ENCODE results near the gene ADM2. TPM values are rescaled to one million over a fixed set of nuclear protein-coding genes. Genes with fewer than 3 reads are reported as not detected.

Gene ADM2
- total RNA-seq, 1 experiment from 2014 or later = 10.5 TPM

DNA sequence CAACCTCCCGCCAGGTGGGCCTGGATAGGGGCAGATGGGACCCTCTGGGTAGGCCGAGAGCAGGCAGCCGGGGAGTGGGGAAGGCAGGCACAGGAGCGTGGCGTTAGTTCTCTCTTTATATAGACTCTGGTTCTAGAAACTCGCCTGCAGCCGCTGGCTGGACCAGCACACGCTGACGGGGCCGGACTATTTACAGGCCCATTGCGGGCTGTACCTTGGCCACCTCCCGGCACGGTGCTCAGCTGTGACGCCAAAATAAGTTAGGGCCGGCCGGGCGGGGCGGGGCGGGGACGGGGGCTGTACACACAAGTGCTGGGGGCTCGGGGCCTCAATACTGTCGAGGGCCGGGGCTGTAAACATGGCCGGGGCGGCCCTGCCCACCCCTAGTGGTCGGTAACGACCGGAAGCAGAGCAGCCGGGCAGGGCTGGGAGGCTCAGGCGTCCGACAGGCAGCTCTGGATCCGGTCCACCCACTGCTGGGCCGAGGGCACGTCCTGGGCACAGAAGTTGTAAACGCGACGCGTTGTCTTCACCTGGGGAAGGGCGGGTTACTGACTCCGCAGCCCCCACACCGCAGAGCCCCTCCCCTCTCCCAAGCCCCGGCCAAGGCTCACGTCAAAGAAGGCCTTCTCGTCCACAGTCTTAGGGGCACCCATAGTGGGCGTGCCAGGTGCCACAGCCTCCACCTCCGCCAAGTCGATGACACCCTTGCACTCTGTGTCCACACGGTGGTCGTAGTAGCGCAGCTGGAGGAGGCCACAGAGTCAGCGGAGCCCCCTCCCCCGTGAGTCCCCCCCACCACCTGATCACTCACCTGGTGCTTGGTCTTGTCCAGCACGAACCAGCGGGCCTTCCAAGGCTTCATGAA lies 34.4 kb upstream of the ADM2 start:
- H3K4me2 ChIP-seq = no peak overlapping the region
- DNase-seq = no peak
- TF ChIP-seq, protein P1, sequence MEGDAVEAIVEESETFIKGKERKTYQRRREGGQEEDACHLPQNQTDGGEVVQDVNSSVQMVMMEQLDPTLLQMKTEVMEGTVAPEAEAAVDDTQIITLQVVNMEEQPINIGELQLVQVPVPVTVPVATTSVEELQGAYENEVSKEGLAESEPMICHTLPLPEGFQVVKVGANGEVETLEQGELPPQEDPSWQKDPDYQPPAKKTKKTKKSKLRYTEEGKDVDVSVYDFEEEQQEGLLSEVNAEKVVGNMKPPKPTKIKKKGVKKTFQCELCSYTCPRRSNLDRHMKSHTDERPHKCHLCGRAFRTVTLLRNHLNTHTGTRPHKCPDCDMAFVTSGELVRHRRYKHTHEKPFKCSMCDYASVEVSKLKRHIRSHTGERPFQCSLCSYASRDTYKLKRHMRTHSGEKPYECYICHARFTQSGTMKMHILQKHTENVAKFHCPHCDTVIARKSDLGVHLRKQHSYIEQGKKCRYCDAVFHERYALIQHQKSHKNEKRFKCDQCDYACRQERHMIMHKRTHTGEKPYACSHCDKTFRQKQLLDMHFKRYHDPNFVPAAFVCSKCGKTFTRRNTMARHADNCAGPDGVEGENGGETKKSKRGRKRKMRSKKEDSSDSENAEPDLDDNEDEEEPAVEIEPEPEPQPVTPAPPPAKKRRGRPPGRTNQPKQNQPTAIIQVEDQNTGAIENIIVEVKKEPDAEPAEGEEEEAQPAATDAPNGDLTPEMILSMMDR (conservative IDR thresholded peaks at IDR 0.05) = no peak
- TF ChIP-seq EZH2 (IDR thresholded peaks at IDR 0.05; ENCODE audit: low read depth) = no peak
- peaks cover 14% of the 10 kb centered on the region for H3K4me1 ChIP-seq (replicated peaks; ENCODE audit: insufficient read depth)
- H2AFZ ChIP-seq = no peak overlapping the region
- H4K20me1 ChIP-seq (ENCODE audit: insufficient read depth) = peaks cover 56% of the 10 kb centered on the region
- intact Hi-C loops (cut with micrococcal nuclease; ENCODE audit: unreplicated experiment) = no loop called here
- no peak overlapping the region for H3K4me3 ChIP-seq
- peaks cover 86% of the 10 kb centered on the region for H3F3A ChIP-seq (ENCODE audit: insufficient read depth, low read depth)
- no peaks in the 10 kb centered on the region for H3K79me2 ChIP-seq (ENCODE audit: low read depth)
- no TSS peak for BruUV-seq (replicated peaks)
- H3K9me3 ChIP-seq (ENCODE audit: insufficient read depth, low read depth) = no peaks in the 10 kb centered on the region
- no peaks in the 10 kb centered on the region for H3K9me2 ChIP-seq (ENCODE audit: insufficient read depth)
- no peaks in the 10 kb centered on the region for H3K27me3 ChIP-seq (ENCODE audit: insufficient read depth, low read depth)
- ChIA-PET CTCF (no interaction called here), POLR2A (ENCODE audit: unreplicated experiment) (no interaction called here)
- peaks cover 23% of the 10 kb centered on the region; the same call in 1 of the 2 replicates for H3K36me3 ChIP-seq (ENCODE audit: low read depth)
- no peak overlapping the region for H3K27ac ChIP-seq

DNA sequence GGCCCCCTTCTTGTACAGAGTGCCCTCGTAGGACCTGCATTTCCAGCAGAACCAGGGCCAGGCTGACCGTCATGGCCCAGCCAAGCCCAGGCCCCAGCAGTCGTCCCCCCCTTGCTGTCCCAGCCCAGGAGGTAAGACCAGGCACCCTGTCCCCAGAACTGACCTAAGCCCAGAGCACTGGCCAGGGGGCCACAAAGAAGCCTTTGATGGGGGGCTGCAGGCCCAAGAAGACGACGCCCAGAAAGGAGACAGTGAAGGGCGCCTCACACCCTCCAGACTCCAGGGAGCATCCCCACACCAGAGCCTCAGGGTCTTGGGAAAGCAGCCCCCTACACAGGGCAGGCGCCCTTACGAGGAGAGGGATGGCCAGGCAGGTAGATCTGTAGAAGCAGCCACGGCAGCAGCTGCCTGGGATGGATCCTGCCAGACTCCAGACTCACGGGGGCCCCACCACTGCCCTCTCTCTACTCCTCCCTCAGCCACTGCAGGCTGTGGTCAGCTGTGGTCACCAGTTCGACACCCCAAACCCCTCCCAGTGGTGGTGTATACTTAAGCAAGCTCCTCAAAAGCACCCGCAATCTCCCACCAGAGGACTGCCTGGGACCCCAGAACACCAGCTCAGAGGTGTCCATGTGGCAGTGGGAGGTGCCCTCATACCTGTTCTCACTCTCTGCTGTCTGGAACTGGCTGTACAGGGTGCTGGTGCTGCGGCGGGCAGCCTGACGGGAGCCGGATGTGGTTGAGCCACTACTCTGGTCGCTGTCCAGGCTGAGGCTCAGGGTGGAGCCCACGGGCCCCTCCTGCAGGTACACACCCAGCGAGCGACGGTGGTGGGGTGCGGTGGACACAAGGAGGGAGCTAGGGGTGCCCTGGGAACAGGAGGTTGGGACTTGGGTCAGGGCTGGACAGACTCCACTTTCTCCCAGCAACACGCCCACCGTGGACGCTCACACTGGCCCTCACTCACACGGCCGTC lies 33.5 kb upstream of the ADM2 start:
- H3K27ac ChIP-seq = no peak overlapping the region
- intact Hi-C loops (cut with micrococcal nuclease; ENCODE audit: unreplicated experiment) = no loop called here
- no peak overlapping the region for H3K4me2 ChIP-seq
- no peaks in the 10 kb centered on the region for H3K79me2 ChIP-seq (ENCODE audit: low read depth)
- DNase-seq = no peak
- peaks cover 14% of the 10 kb centered on the region for H3K4me1 ChIP-seq (replicated peaks; ENCODE audit: insufficient read depth)
- H3K9me3 ChIP-seq (ENCODE audit: insufficient read depth, low read depth) = no peaks in the 10 kb centered on the region
- peaks cover 23% of the 10 kb centered on the region; the same call in 1 of the 2 replicates for H3K36me3 ChIP-seq (ENCODE audit: low read depth)
- peaks cover 61% of the 10 kb centered on the region for H4K20me1 ChIP-seq (ENCODE audit: insufficient read depth)
- CTCF ChIA-PET = interaction anchor here (0.6 kb wide), 1 partner anchor 62 kb away, joined by 6 read pairs; no protein-coding TSS in a partner anchor
- H3K27me3 ChIP-seq (ENCODE audit: insufficient read depth, low read depth) = no peaks in the 10 kb centered on the region
- no TSS peak for BruUV-seq (replicated peaks)
- no peak for TF ChIP-seq EZH2 (IDR thresholded peaks at IDR 0.05; ENCODE audit: low read depth)
- TF ChIP-seq, protein P1 (conservative IDR thresholded peaks at IDR 0.05) = no peak
- H3K4me3 ChIP-seq = no peak overlapping the region
- H2AFZ ChIP-seq = no peak overlapping the region
- POLR2A ChIA-PET (ENCODE audit: unreplicated experiment) = no interaction called here
- H3F3A ChIP-seq (ENCODE audit: insufficient read depth, low read depth) = peaks cover 89% of the 10 kb centered on the region
- H3K9me2 ChIP-seq (ENCODE audit: insufficient read depth) = no peaks in the 10 kb centered on the region

DNA sequence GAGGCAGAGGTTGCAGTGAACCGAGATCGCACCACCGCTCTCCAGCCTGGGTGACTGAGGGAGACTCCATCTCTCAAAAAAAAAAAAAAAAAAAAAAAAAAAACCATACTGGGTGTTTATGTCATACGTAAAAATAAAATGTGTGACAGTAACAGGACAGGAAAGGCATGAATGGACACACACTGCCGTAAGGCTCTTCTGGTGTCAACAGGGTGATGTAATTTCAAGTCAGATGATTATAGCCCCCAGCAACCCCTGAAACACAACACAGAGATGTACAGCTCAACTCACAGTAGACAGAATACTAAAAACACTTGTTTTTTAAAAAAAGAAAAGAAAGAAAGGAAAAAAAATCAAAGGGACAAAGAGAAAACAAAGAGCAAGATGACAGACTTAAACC lies 28.7 kb upstream of the ADM2 start:
- Histone ChIP-seq H3K4me2 (no peak overlapping the region), H3F3A (ENCODE audit: insufficient read depth, low read depth) (peaks cover 57% of the 10 kb centered on the region), H3K9me2 (ENCODE audit: insufficient read depth) (no peaks in the 10 kb centered on the region), H2AFZ (no peak overlapping the region), H3K79me2 (ENCODE audit: low read depth) (no peaks in the 10 kb centered on the region), H3K4me3 (no peak overlapping the region), H3K27ac (no peak overlapping the region), H3K36me3 (ENCODE audit: low read depth) (peaks cover 27% of the 10 kb centered on the region; the same call in 1 of the 2 replicates), H3K27me3 (ENCODE audit: insufficient read depth, low read depth) (no peaks in the 10 kb centered on the region), H4K20me1 (ENCODE audit: insufficient read depth) (peaks cover 32% of the 10 kb centered on the region), H3K4me1 (replicated peaks; ENCODE audit: insufficient read depth) (no peaks in the 10 kb centered on the region), H3K9me3 (ENCODE audit: insufficient read depth, low read depth) (no peaks in the 10 kb centered on the region)
- no TSS peak for BruUV-seq (replicated peaks)
- POLR2A ChIA-PET (ENCODE audit: unreplicated experiment) = no interaction called here
- intact Hi-C loops (cut with micrococcal nuclease; ENCODE audit: unreplicated experiment) = no loop called here
- TF ChIP-seq, protein P1 (conservative IDR thresholded peaks at IDR 0.05) = no peak
- TF ChIP-seq EZH2 (IDR thresholded peaks at IDR 0.05; ENCODE audit: low read depth) = no peak
- CTCF ChIA-PET = no interaction called here
- no peak for DNase-seq
